Measurements from ENCODE around the gene EXOC4. TPM values are rescaled to one million over a fixed set of nuclear protein-coding genes. Genes with fewer than 3 reads are reported as not detected.

EXOC4 gene
- total RNA-seq, 4 donors from 2014 or later, result 30.7 to 62.4 (median 40.4) TPM

DNA sequence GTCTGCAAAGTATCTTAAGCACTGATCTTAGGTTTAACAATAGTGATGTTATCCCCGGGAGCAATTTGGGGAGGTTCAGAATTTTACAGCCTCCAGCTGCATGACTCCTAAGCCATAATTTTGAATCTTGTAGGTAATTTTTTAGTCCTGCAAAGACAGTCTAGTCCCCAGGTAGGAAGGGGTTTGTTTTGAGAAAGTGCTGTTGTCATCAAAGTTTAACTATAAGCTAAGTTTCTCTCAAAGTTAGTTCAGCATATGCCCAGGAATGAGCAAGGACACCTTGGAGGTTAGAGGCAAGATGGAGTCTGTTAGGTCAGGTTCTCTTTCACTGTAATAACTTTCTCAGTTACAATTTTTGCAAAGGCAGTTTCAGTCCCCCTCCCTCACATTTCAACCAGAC, 795.3 kb downstream of the EXOC4 start:
- no peaks in the 10 kb centered on the region for H3K4me1 ChIP-seq
- no peak for DNase-seq
- no peak overlapping the region for H3K4me3 ChIP-seq
- no peak overlapping the region for H3K27ac ChIP-seq
- no peaks in the 10 kb centered on the region for H3K9me3 ChIP-seq
- TF ChIP-seq, protein P1, sequence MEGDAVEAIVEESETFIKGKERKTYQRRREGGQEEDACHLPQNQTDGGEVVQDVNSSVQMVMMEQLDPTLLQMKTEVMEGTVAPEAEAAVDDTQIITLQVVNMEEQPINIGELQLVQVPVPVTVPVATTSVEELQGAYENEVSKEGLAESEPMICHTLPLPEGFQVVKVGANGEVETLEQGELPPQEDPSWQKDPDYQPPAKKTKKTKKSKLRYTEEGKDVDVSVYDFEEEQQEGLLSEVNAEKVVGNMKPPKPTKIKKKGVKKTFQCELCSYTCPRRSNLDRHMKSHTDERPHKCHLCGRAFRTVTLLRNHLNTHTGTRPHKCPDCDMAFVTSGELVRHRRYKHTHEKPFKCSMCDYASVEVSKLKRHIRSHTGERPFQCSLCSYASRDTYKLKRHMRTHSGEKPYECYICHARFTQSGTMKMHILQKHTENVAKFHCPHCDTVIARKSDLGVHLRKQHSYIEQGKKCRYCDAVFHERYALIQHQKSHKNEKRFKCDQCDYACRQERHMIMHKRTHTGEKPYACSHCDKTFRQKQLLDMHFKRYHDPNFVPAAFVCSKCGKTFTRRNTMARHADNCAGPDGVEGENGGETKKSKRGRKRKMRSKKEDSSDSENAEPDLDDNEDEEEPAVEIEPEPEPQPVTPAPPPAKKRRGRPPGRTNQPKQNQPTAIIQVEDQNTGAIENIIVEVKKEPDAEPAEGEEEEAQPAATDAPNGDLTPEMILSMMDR (IDR thresholded peaks at IDR 0.05), result no peak
- TF ChIP-seq POLR2A (IDR thresholded peaks at IDR 0.05), result no peak
- 83 to 100% methylated on average over 1 of the region's 1 CpG for WGBS, 2 donors
- H3K27me3 ChIP-seq, result no peaks in the 10 kb centered on the region
- intact Hi-C loops (cut with DNase I), result no loop called here
- no peaks in the 10 kb centered on the region for H3K36me3 ChIP-seq

DNA sequence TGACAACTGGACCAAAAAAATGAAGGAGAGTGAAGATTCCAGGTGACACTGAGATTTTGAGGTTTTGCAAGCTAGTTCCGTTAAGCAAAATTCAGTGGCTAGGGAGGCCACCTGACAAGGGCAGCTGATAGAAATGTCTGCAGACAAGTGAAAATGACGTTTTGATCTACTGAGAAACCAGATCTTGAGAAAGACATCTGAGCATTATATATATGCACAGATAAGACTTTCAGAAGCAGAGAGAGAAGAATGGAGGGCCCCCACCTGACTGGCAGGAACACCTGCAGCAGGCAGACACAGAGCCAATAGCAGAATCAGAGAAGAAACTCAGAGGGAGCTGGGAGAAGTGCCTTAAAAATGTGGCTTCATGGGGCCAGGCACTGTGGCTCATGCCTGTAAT, 798.1 kb downstream of the EXOC4 start:
- no peaks in the 10 kb centered on the region for H3K27me3 ChIP-seq
- intact Hi-C loops (cut with DNase I), result no loop called here
- 84 to 92% methylated on average over 2 of the region's 2 CpGs for WGBS, 2 donors
- no peaks in the 10 kb centered on the region for H3K9me3 ChIP-seq
- TF ChIP-seq, protein P1 (IDR thresholded peaks at IDR 0.05), result no peak
- no peak for DNase-seq
- H3K4me3 ChIP-seq, result no peak overlapping the region
- no peaks in the 10 kb centered on the region for H3K4me1 ChIP-seq
- H3K36me3 ChIP-seq, result no peaks in the 10 kb centered on the region
- H3K27ac ChIP-seq, result no peak overlapping the region

DNA sequence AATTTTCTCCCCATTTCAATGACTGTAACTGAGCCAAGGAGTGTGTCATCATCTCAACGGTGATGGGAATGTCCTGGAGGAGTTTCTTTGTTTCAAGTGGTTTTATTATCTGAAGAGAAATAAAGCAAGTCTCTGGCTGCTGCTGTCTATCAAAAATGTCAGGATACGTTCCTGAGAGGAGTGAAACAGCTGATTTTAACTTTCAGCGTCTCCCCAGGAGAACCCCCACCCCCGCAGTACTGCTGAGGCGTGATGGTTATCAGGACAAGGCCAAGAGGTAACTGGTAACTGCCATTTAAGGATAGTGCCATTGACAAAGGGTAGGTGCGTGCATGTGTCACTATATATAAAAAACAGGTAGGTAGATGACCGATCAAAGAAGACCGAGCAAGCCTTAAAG, 803.9 kb downstream of the EXOC4 start:
- WGBS, 2 donors, result 77 to 81% methylated on average over 8 of the region's 8 CpGs
- no peak overlapping the region for H3K27ac ChIP-seq
- TF ChIP-seq POLR2A (IDR thresholded peaks at IDR 0.05), result no peak
- TF ChIP-seq, protein P1 (IDR thresholded peaks at IDR 0.05), result no peak
- intact Hi-C loops (cut with DNase I), result no loop called here
- H3K27me3 ChIP-seq, result no peaks in the 10 kb centered on the region
- H3K4me1 ChIP-seq, result no peaks in the 10 kb centered on the region
- no peaks in the 10 kb centered on the region for H3K9me3 ChIP-seq
- no peak overlapping the region for H3K4me3 ChIP-seq
- no peak for DNase-seq
- no peaks in the 10 kb centered on the region for H3K36me3 ChIP-seq

DNA sequence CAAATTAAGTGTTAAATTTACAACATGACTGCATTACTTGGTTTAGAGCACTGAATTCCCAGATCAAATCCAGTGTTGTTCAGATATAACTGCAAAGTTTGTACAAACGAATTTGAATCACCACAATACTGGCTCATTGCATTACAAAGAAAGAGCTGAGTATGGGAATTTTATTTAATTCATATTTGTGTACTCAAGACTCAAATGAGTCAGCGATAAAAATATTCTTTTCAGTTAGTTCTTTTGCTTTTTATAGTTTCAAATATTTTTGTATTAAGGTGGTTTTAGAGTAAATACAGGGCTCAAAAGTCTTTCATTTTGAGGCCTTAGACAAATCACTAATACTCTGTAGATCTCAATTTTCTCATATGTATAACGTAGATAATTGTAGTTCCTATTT, 805.6 kb downstream of the EXOC4 start:
- H3K9me3 ChIP-seq, result no peaks in the 10 kb centered on the region
- intact Hi-C loops (cut with DNase I), result no loop called here
- no peak overlapping the region for H3K27ac ChIP-seq
- H3K27me3 ChIP-seq, result no peaks in the 10 kb centered on the region
- no peak for DNase-seq
- WGBS, 2 donors, result 74 to 78% methylated on average over 3 of the region's 3 CpGs
- TF ChIP-seq POLR2A (IDR thresholded peaks at IDR 0.05), result no peak
- TF ChIP-seq, protein P1 (IDR thresholded peaks at IDR 0.05), result no peak
- H3K4me3 ChIP-seq, result no peak overlapping the region
- peaks cover 0 to 11% (median 0%) of the 10 kb centered on the region in 3 donors for H3K36me3 ChIP-seq
- no peaks in the 10 kb centered on the region for H3K4me1 ChIP-seq

DNA sequence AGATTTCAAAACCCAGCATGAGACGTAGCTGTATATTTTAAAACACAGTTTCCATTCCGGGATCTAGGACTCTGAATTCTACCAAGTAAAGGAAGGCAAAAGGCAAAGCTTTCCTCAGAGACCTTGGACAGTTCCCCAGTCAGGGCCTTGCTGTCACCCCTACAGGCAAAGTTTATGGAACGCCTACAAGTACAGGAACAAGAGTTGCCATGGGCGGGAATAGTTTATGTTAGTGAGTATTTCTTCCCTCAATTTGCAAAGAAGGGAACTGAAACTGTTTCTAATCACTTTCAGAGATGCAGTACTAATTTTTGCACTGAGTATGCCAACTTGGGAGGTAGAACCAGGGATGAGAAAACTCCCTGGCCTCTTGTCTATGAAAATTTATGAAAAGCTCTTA, 806.1 kb downstream of the EXOC4 start:
- no peaks in the 10 kb centered on the region for H3K4me1 ChIP-seq
- no peaks in the 10 kb centered on the region for H3K9me3 ChIP-seq
- H3K4me3 ChIP-seq, result no peak overlapping the region
- peaks cover 0 to 15% (median 0%) of the 10 kb centered on the region in 3 donors for H3K36me3 ChIP-seq
- no peak for DNase-seq
- no peak for TF ChIP-seq POLR2A (IDR thresholded peaks at IDR 0.05)
- TF ChIP-seq, protein P1 (IDR thresholded peaks at IDR 0.05), result no peak
- H3K27me3 ChIP-seq, result no peaks in the 10 kb centered on the region
- 82 to 92% methylated on average over 4 of the region's 4 CpGs for WGBS, 2 donors
- no peak overlapping the region for H3K27ac ChIP-seq
- intact Hi-C loops (cut with DNase I), result no loop called here
